HG03571 (cell line): ENCODE data around the gene PATE1.

ENCODE experiments used
- ATAC-seq: cut with Tn5 transposase; IDR thresholded peaks from one replicate; pipeline ENCODE4 v1.9.1; 2021; ENCODE audit not compliant: unreplicated experiment

PATE1 gene

GRCh38 chr11:125787827-125788226, 41.7 kb downstream of the PATE1 start, which contains the start of gene PATE3:
Gene PATE3 (plus strand): TSS chr11:125788127. CDS start chr11:125788152, 25 bp downstream.
- no peak for ATAC-seq

GRCh38 chr11:125790825-125791224, 44.7 kb downstream of the PATE1 start:
- ATAC-seq, result no peak

DNA sequence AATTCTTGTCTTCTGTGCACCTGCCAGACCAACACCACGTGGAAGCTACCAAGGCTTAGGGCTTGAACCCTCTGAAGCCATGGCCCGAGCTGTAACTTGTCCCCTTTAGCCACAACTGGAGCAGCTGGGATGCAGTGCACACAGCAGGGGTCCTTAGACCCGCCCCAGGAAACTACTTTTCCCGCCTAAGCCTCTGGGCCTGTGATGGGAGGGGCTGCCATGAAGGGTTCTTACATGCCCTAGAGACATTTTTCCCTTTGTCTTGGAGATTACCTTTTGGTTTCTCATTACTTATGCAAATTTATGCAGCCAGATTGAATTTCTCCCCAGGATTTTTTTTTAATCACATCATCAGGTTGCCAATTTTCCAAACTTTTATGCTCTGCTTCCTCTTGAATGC, 51.6 kb downstream of the PATE1 start:
- no peak for ATAC-seq
